ENCODE data around the gene RARRES1. TPM values are rescaled to one million over a fixed set of nuclear protein-coding genes. Genes with fewer than 3 reads are reported as not detected.
A peak's percentile ranks its signal among the peaks of the same experiment; 100 is the strongest.

The RARRES1 gene
- total and polyA plus RNA-seq, 2 experiments from 2014 or later: 1.2 to 1.7 TPM

DNA sequence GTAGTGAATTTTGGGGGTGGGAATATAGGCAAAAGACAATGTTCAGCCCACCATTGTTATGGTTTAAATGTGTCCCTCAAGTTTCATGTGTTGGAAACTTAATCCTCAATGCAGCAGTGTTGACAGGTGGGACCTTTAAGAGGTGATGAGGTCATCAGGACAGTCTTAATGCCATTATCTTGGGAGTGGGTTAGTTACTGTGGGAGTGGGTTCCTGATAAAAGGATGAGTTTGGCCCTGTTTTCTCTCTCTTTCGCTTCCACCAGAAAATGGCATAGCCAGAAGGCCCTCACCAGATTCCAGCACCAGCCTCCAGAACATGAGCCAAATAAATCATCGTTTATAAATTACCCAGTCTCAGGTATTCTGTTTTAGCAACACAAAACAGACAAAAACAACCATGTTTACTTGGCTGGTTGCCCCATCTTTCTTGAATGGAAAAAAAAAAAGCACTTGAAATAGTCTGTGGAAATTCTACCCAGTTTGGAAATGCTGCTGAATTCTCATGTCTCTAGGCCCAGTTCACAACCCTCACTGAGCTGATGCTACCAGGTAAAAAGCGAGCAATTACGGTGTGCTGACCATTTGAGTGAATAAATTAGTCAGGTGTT, 38.6 kb upstream of the RARRES1 start:
- H4K20me1 ChIP-seq (ENCODE audit: insufficient read depth): no peaks in the 10 kb centered on the region
- WGBS, 2 experiments (ENCODE audit: low coverage in 1 of 2, low lambda C conversion rate in 2 of 2, missing lambda C conversion rate in 2 of 2): 91 to 92% methylated on average over 4 of the region's 4 CpGs
- H3K4me1 ChIP-seq (ENCODE audit: insufficient read depth): peaks cover 30% of the 10 kb centered on the region
- peak overlapping the region; percentile 68 for H3K4me2 ChIP-seq (ENCODE audit: unreplicated experiment)
- DNase-seq: no peak
- H3K9me2 ChIP-seq (ENCODE audit: insufficient read depth): no peaks in the 10 kb centered on the region
- no peaks in the 10 kb centered on the region for H3K9me3 ChIP-seq (ENCODE audit: low read depth)
- H3K79me2 ChIP-seq (ENCODE audit: insufficient read depth): no peaks in the 10 kb centered on the region
- no peak overlapping the region for H3K9ac ChIP-seq
- in situ Hi-C loops (cut with MboI): no loop called here
- H3K36me3 ChIP-seq (ENCODE audit: low read depth): no peaks in the 10 kb centered on the region
- peaks cover 29% of the 10 kb centered on the region for H3F3A ChIP-seq (ENCODE audit: insufficient read depth)
- TF ChIP-seq EZH2 (IDR thresholded peaks at IDR 0.05; ENCODE audit: insufficient read depth, poor library complexity, severe bottlenecking) (no peak), EZH2phosphoT487 (IDR thresholded peaks at IDR 0.05; ENCODE audit: insufficient read depth, low read depth) (no peak)
- no peak overlapping the region for H2AFZ ChIP-seq
- H3K27me3 ChIP-seq (replicated peaks; ENCODE audit: insufficient read depth): no peaks in the 10 kb centered on the region
- H3K4me3 ChIP-seq: no peak overlapping the region
- no peak overlapping the region for H3K27ac ChIP-seq

DNA sequence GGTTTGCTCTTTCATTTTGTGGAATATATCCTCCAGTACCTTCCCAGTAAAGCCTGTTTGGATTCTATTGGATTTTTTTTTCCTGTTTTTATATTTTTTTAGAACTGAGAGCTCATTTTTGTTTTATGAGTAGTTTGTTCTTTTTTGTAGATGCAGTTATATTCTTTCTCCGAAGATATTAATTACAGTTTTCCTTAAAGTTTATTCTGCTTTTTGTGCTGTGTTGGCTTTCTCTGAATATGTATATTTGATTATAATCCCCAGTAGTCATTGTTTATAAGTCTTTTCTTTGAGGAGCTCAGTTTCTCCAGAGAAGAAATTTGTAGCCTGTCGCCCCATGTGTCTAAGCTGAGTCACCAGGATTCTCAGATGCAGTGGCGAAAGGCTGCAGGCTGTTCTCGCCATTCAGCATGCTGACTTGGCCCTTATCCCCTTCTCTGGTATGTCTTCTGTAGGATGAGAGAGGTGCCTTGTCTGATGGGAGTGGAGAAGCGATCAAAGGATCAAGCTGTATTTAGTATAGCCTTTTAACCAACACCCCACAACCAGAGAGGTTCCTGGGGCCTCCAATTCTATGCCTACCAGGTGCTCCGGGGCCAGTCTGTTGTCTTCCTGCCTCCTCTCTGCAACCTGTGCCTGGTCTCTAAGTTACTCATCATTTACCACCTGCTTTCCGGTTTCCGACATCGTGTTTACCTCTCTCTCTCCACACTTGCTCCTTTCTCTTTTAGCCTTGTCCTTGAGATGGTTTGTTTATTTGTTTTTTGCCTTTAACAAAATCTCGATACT, 37.9 kb upstream of the RARRES1 start:
- Histone ChIP-seq H3K36me3 (ENCODE audit: low read depth) (no peaks in the 10 kb centered on the region), H3K9ac (peak overlapping the region; percentile 33), H3K79me2 (ENCODE audit: insufficient read depth) (no peaks in the 10 kb centered on the region), H3K27ac (peak overlapping the region; percentile 50), H3K27me3 (replicated peaks; ENCODE audit: insufficient read depth) (no peaks in the 10 kb centered on the region), H3K4me1 (ENCODE audit: insufficient read depth) (peaks cover 30% of the 10 kb centered on the region), H3K4me2 (ENCODE audit: unreplicated experiment) (peak overlapping the region; percentile 68), H2AFZ (no peak overlapping the region), H3K4me3 (peak overlapping the region; percentile 50), H3K9me2 (ENCODE audit: insufficient read depth) (no peaks in the 10 kb centered on the region), H4K20me1 (ENCODE audit: insufficient read depth) (no peaks in the 10 kb centered on the region), H3K9me3 (ENCODE audit: low read depth) (no peaks in the 10 kb centered on the region), H3F3A (ENCODE audit: insufficient read depth) (peaks cover 29% of the 10 kb centered on the region)
- in situ Hi-C loops (cut with MboI): no loop called here
- 53 to 57% methylated on average over 10 of the region's 10 CpGs for WGBS, 2 experiments (ENCODE audit: low coverage in 1 of 2, low lambda C conversion rate in 2 of 2, missing lambda C conversion rate in 2 of 2)
- TF ChIP-seq EZH2 (IDR thresholded peaks at IDR 0.05; ENCODE audit: insufficient read depth, poor library complexity, severe bottlenecking) (no peak), EZH2phosphoT487 (IDR thresholded peaks at IDR 0.05; ENCODE audit: insufficient read depth, low read depth) (no peak)
- peak; percentile 86 for DNase-seq

DNA sequence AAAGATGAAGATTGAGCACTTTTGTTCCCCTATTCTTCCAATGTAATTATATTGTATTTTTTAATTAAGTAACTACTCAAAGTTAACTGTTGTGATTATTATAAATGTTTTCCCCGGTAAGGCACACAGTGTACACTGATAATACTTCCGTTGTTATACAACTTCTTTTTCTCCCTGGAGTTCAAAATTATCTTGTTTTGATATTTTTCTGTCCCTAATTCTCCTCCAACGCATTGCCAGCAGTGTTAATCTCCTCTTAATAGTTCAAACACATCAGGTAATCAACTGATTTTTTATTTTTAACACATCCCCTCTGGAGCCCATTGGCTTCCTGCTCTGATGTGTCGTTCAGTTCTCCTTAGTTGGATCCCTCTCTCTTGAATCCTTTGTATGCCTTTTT, 37.3 kb upstream of the RARRES1 start:
- peak overlapping the region; percentile 68 for H3K4me2 ChIP-seq (ENCODE audit: unreplicated experiment)
- in situ Hi-C loops (cut with MboI): no loop called here
- DNase-seq: no peak
- H3K4me3 ChIP-seq: peak overlapping the region; percentile 50
- H4K20me1 ChIP-seq (ENCODE audit: insufficient read depth): no peaks in the 10 kb centered on the region
- H3K27ac ChIP-seq: peak overlapping the region; percentile 50
- H3F3A ChIP-seq (ENCODE audit: insufficient read depth): peaks cover 29% of the 10 kb centered on the region
- H3K36me3 ChIP-seq (ENCODE audit: low read depth): no peaks in the 10 kb centered on the region
- no peak overlapping the region for H2AFZ ChIP-seq
- H3K9me3 ChIP-seq (ENCODE audit: low read depth): no peaks in the 10 kb centered on the region
- WGBS, 2 experiments (ENCODE audit: low coverage in 1 of 2, low lambda C conversion rate in 2 of 2, missing lambda C conversion rate in 2 of 2): 16 to 37% methylated on average over 4 of the region's 4 CpGs
- peak overlapping the region; percentile 33 for H3K9ac ChIP-seq
- no peaks in the 10 kb centered on the region for H3K27me3 ChIP-seq (replicated peaks; ENCODE audit: insufficient read depth)
- H3K9me2 ChIP-seq (ENCODE audit: insufficient read depth): no peaks in the 10 kb centered on the region
- TF ChIP-seq EZH2phosphoT487 (IDR thresholded peaks at IDR 0.05; ENCODE audit: insufficient read depth, low read depth) (no peak), EZH2 (IDR thresholded peaks at IDR 0.05; ENCODE audit: insufficient read depth, poor library complexity, severe bottlenecking) (no peak)
- H3K4me1 ChIP-seq (ENCODE audit: insufficient read depth): peaks cover 30% of the 10 kb centered on the region
- H3K79me2 ChIP-seq (ENCODE audit: insufficient read depth): no peaks in the 10 kb centered on the region

DNA sequence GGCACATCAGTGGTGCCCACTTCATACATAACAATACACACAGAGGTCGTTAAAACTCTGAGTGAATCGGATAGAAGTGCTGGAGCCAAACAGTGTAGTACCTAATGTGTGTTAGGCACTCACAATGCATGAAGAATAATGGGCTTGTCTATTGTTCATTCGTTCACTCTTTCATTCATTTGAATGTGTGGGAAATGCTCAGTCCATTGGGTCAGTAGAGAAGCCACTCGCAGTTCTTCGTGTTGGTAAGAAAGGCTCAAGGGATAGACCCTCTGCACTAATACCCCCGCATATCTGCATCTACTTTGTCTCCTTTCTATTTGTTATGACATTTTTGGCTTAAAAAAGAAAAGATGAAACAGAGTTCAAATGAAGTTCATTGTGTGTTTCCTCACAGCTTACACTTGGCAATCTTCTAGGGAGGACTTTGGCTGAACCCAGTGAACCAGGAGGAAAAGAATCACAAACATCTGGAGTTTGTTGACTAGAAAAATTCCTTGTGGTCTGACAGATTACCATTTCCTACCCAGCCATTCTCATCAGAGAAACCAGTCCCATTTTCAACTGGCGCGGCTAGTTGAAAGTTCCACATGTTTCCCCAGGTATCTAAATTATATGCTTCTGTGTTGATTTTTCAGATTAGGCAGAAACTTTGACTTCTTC, 36.8 kb upstream of the RARRES1 start:
- Histone ChIP-seq H2AFZ (no peak overlapping the region), H3K9ac (peak overlapping the region; percentile 37), H3K9me2 (ENCODE audit: insufficient read depth) (no peaks in the 10 kb centered on the region), H3K4me3 (peak overlapping the region; percentile 50), H3K27me3 (replicated peaks; ENCODE audit: insufficient read depth) (no peaks in the 10 kb centered on the region), H3F3A (ENCODE audit: insufficient read depth) (peaks cover 29% of the 10 kb centered on the region), H3K9me3 (ENCODE audit: low read depth) (no peaks in the 10 kb centered on the region), H4K20me1 (ENCODE audit: insufficient read depth) (no peaks in the 10 kb centered on the region), H3K27ac (peak overlapping the region; percentile 50), H3K4me2 (ENCODE audit: unreplicated experiment) (peak overlapping the region; percentile 68), H3K36me3 (ENCODE audit: low read depth) (no peaks in the 10 kb centered on the region), H3K79me2 (ENCODE audit: insufficient read depth) (no peaks in the 10 kb centered on the region), H3K4me1 (ENCODE audit: insufficient read depth) (peaks cover 30% of the 10 kb centered on the region)
- in situ Hi-C loops (cut with MboI): no loop called here
- TF ChIP-seq EZH2 (IDR thresholded peaks at IDR 0.05; ENCODE audit: insufficient read depth, poor library complexity, severe bottlenecking) (no peak), EZH2phosphoT487 (IDR thresholded peaks at IDR 0.05; ENCODE audit: insufficient read depth, low read depth) (peak; percentile 82)
- 3% methylated on average over 8 of the region's 8 CpGs for WGBS, 2 experiments (ENCODE audit: low coverage in 1 of 2, low lambda C conversion rate in 2 of 2, missing lambda C conversion rate in 2 of 2)
- DNase-seq: peak; percentile 93

Data from GM23248 (cell line).